HG02884 (cell line): ENCODE measurements around the gene GUCA2B.

ENCODE experiments used
- ATAC-seq: cut with Tn5 transposase; IDR thresholded peaks from one replicate; pipeline ENCODE4 v1.9.1; 2021; ENCODE audit warnings: mild to moderate bottlenecking, moderate library complexity; ENCODE audit not compliant: unreplicated experiment

The GUCA2B gene

DNA sequence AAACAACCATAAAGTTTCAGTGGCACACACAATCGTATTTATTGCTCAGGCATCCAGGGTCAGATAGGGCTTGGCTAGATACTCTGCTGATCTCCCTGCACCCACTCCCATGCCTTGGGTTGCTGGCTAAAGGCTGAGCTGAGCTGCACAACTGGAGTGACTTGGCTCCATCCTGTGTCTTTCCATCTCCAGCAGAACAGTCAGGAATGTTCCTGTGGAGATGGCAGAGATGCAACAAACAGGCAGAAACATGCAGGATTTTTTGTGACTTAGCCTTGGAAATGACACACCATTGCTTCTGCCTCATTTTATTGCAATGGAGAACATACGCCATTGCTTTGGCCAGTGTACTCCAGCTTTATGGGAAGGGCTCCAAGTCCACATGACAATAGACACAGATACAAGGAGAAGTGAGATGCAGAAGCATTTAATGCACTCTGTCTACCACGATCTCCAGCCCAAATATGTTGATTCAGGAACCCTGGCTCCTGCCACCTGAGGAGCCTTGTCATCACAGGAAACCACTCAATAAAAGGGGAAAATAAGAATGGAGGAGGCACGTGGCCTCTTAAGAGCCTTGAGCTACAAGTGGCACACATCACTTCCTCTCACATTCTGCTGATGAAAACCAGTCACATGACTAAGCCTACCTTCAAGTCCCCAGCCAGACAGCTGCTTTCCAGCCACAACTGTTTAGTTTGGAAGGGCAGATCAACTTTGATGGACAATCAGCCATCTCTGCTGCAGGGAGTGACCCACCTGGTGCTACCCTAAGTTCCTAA, 10.1 kb upstream of the GUCA2B start:
- ATAC-seq = no peak

DNA sequence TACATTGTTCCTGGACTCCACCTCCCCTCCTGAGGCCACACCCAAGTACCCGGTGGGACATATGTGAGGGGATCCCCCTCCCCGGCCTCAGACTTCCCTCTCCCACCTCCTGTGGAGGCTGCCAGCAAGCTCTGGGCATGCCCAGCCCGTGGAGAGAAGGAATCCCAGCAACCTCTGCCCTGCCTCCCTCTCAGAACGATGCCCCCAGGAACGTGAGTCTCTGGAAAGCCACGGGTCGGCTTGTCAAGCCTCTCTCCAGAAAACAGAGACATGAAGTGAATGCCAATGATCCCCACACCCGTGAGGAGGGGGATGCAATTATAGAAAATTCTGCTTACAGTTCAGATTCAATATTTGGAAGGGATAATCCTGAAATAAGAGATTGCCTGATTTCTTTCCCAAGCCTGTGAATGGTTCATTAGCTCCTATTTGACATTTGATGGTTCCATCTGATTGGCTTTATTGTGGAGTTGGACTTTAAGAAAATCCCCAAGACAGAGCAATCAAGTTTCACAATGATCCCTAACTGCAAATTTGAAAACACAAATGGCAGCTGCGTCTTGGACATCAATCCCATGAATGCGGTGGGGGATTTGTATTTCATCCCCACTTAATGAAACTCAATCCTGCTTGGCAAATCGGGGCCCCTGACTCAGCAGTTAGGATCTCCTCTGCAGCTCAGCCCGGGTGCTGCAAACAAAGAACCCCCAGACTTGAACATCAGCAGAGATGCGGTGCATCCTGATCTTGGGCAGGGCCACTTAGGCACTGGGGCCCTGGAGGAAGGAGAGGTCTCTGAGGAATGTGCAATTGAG, 9.1 kb upstream of the GUCA2B start:
- ATAC-seq = no peak

DNA sequence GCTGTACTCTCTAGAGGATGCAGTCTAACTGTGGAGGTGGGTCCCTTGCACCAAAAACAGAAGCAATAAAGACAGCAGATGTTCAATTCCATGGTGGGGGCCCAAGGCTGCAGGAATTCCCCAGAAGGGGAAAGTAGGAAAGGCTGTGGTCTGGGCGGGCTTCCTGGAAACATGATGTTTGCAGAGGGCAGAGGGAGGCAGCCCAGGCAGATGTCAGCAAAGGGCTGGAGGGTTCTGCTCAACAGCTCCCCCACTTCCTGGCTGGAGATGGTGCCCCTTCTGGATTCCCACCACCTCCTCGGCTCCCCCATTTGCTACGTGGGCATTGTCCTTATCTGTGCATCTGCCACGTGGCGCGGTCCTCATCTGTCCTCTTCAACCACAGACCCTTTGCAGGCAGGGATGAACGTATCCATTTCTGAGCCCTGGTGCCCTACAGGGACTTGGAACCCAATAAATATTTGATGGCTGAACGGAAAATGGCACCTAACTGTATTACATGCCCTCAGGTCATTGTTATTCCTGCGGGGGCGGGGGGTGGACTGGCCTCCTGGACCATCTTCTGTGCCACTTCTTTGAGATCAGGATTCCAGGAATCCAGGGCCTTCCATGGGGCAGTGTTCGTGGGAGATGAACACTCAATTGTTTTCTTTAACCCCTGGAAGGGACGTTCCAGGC, 8.4 kb upstream of the GUCA2B start:
- ATAC-seq = no peak

DNA sequence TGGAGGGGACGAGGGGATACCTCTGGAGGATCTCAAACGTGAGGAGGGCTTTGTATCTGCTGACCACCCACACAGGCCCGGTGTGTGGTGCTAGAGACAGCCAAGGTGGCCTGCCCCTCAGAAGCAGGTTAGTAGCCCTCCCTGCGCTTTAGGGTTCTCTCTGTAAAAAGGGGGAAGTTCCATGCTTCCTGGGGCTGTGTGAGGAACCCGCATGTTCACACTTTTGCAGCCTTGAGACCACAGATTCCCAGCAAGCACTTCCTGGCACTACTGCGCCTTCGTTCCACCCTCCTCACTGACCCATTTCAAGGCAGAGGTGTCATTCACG, 7.9 kb upstream of the GUCA2B start:
- no peak for ATAC-seq

DNA sequence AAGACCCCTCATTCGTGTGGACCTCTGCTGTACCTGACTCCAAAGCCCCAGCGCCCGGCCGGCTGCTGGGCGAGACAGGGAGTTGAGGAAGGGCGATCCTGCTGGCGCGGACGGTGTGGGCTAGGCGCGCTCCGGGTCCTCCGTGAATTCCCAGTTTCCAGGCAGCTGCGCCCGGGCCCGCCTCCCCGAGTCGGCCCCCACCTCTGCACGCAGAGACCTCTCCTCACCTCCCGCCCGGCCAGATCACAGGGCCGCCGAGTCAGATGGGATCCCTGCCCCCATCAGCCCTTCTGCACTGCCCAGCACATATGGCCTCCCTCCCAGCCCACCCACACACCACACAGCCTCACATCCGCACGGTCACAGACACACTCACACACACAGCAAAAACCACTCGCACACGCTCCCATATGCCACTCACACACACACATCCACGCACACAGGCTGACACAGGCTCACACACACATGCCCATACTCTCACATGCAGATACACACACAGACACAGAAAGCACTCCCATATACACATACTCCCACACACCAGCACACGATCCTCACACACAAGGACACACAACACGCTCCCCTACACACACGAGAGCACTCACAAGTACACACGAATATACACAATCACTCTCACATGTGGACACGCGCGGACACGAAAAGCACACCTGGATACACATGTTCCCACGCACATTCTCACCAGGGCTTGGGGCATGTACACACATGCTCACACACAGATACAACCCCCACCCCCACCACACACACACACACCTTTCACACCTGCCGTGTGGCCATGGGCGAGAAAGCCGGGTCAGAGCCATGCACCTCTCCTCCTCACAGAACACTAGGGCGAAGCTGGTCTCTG, 7.2 kb upstream of the GUCA2B start:
- no peak for ATAC-seq

DNA sequence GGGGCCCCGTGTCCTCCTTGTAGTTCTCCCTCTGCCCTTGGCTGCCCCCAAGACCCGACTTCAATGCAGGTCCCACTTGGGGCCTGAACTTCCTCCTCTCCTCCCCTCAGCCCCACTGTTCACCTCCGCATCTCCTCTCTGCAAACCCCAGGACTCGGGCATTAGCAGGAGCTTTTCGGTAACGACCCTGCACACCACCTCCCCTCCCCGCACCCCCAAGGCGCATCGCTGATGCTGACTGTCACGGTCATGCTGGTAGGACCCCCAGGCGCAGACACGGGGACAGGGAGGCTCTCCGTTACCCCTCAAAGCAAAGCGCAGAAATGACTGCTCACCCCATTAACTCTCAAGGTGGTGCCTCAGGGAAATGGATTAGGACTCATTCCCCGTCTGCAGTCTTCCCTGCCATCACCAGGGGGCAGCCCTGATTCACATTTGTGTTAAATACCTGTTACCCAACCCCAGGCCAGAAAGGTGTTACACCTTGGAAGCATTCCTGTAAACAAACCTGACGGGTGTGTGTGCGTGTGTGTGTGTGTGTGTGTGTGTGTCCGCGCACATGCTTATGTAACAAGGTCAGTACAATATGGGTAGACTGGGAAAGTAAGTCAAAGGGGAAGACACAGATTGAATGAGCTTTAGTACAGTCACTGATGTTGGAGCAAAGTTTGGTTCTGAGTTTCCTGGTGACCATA, 6.4 kb upstream of the GUCA2B start:
- no peak for ATAC-seq

DNA sequence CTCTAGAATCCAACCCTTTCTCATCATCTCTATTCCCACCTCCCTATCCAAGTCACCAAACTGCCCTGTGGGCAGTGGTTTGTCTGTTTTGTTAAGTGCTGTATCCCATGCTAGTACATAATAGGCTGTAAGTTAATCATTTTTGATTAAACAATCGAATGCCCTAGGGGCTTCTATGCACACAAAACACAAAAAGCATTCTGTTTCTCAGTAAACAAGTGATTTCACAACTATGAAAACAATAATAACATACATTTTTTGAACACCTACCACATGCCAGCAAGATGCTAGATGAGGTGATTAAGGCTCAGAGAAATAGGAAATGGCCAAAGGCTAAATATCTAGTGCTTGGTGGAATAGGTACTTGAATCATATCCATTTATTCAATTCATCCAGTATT, 5.0 kb upstream of the GUCA2B start:
- ATAC-seq = no peak

DNA sequence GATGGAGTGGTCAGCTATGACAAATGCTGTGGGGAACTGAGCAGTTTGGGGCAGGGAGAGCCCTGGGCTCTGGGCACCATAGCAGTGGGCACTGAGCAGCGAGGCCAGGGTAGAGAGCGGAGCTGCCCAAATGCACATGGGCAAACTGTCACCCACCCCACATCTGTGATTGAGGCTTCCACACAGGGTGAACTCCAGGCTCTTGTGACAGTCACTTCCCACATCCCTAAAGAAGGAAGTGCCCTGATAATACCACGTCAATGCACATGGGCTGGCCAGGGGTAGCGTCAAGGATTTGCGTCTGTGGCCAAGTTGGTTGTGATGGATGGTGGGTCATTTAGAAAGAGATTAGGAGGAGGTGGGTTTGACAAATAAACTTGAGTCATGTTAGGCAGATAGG, 2.6 kb upstream of the GUCA2B start:
- ATAC-seq = no peak

DNA sequence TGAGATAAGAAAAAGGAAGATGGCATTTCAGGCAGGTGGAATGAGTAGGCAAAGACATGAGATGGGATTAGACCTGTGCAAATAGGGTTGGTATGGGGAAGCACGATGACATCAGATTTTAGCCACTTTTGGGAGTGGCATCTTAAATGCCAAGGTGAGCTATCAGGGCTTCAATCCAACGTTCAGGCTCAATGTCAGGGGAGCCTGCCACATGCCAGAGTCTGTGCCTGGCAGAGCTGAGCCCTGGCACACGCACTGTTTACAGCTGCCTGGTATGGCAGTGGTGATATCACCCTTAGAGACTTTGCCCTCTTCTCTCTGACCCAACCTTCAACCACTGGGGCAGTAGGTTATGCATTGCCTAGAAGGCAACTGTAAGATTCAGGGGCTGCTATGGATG, 1.1 kb upstream of the GUCA2B start:
- ATAC-seq = no peak

DNA sequence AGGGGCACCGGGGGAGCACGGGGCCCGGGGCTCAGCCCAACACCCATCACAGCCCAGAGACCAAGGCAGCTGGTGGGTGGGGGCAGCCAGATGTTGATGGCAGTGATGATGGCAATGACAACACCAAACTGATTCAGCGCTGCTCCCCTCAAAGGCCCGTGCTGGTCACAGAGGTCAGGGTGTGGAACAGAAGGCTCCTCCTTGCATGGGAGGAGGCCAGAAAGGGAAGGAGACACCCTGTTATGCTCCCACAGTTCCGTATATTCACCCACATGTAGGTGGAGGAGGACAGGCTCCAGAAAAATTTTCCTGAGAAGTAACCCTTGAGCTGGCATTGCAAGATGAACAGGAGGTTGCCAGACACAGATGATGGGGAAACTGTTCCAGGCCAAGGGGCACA, 414 bp downstream of the GUCA2B start:
- no peak for ATAC-seq

DNA sequence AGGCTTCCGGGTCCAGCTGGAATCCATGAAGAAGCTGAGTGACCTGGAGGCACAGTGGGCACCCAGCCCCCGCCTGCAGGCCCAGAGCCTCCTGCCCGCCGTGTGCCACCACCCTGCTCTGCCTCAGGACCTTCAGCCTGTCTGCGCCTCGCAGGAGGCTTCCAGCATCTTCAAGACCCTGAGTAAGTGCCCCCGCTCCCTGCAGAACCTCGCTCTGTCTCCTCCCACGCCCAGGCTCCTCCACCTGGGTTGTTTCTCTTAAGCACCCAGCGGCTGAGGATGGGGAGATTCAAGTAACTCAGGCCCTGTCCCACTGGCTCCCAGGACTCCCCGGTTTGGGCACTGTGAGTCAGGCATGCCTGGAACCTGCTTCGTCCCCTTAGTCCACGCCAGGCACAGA, 1.5 kb downstream of the GUCA2B start:
- ATAC-seq = no peak

DNA sequence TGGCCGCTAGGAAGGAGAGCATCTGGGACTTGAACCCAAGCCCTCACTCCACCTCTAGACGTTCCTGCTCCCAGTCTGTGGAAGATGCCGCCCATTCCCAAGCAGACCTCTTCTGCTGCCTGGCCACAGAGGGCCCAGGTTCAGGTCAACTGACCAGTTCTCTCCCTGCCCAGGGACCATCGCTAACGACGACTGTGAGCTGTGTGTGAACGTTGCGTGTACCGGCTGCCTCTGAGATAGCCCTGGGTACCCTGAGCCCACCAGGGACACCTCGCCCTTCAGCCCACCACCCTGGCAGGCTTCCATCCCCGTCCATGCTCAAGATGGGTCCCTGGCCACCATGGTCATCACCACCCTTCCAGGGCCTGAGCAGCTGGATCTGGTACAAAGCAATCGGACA, 2.2 kb downstream of the GUCA2B start:
- no peak for ATAC-seq

DNA sequence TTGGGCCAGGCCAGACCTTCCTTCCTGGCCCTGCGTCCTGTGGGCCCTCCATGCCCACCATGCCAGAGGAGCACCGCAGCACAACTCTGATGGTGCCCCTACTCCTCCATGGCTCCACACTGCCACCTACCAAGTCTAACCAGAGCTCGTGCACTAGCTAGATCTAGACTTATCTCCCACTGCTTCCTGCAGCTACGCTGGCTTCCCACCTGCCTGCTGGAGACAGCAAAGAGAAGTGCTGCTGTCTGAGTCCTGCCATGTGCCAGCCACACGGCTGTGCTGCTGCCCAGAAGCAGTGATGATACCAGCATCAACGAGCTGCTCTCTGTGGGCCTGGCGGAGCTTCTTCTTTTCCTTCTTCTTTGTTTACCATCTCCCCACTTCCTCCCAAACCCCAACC, 4.5 kb downstream of the GUCA2B start:
- ATAC-seq = no peak

DNA sequence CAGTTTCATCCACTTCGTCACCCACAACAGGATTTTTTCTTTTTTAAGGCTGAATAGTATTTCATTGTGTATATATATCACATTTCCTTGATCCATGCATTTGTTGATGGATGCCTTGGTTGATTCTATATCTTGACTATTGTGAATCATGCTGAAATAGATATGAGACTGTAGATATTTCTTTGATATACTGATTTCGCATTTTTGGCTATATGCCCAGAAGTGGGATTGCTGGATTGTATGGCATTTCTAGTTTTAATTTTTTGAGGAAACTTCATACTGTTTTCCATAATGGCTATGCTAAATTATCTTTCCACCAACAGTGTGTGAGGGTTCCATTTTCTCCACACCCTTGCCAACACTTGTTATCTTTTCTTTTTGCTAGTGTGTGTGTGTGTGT, 5.0 kb downstream of the GUCA2B start:
- ATAC-seq = no peak

DNA sequence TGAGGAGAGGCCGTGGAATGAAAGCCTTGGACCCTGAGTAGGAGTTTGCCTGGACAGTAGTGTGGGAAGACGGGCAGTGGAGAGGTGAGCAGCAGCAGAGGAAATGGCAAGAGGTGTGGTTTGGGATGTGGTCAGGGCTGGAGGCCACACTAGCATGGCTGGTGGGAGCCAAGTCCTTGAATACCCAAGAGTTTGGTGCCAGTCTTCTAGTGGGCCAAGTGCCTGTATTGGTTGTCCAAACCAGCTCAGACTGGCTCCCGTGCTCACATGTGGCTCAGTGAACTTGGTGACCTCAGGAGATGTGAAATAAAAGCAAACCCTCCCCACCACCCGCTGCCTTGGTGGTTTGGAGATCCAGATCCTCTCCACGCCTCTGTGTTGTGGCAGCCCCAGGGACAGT, 9.0 kb downstream of the GUCA2B start:
- ATAC-seq = no peak

DNA sequence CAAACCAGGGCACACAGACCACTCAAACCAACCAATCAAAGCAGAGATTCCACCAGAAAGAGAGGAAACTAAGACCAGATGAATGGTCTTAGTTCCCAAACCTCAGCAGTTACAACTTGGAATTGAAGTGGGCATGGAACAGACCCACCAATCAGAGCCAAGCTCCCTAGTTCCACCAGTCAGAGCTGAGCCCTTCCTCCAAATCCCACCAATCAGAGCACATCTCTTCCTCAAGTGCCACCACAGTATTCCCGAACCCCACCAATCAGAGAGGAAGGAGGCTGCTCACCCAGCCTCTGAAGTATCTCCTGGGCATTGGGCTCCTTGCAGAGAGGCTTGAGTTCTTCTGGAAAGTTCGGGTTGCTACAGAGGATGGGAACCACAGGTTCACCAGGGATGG, 9.9 kb downstream of the GUCA2B start:
- ATAC-seq = no peak

DNA sequence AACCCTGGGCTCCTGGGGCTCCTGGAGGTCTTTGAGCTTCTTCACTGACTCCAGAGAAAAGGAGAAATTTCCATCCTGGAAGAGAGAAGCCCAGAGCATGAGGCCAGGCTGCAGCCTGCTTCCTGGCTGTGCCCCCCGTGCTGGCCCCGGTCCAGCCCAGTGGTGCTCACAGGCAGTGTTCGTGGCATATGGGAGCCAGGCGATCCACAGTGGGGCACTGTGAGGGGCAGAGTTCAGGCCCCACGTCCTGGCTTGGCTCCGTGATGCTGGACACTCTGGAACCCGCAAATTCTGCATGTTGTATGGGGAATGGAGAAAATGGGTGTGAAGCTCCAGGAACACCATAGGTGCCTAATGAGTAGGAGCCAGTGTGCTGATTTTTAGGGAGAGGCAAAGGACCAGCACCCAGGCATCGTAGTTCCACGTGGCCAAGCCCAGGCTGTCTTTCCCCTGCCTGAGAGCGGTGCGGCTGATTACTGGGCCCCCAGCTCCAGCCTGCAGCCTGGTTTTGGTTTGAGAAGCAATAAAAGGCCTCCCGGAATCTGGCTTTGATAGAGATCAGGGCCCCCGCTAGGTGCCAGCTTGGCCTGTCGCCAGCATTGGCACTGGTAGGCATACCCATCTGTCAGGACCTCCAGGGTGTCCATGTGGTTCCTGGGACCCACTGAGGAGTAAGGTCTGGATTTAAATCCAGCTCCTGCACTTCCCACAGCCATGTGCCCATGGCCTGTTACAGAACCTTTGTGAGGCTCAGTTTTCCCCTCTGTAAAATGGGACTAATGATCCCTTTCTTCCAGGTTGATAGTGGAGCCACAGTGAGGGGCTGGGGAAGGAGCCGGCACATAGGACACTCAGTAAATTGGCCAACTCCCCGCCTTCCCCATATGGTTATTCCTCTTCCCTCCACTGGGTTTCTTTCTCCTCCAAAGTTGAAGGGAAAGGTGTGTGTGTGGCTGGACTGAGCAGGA, 10.6 kb downstream of the GUCA2B start:
- no peak for ATAC-seq

DNA sequence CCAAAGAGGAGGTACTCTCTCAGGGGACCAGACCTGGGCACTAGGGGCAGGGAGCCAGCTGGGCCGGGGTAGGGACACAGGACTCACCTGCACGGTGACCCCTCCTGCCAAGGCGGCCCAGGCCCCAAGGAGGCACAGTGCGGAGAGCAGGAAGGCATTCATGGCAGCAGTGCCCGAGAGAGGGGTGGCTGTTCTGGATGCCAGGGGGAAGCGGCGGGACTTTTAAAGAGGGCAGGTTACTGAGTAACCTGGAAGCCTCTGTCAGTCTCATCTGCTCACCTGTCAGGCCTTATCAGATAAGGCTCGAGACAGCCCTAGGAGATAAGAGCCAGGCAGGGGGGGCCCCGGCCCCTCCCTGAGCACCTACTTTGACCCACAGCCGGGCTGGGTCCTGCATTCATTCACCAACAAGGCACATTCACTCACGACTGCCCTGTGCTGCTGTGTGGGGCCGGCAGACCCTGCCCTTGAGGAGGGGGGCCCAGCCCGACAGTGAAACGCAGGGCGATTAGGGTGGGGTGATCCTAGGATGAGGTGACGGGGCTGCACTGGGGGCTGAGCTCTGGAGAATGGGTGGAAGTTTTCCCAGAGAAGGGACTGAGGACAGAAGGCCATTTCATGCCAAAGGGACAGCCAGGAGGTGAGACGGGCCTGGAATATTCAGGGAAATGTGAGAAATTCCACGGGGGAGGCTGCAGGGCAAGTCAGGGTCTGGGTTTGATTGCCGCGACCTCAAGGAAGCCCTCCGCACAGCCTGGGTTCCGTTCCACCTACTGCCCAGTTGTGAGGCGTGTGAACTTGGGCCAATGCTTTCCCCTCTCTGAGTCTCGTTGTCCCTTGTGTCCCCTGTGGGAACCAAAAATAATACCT, 11.6 kb downstream of the GUCA2B start, which contains the start of gene GUCA2A:
Gene GUCA2A (minus strand): TSS at position 195 of the 870 bp plus-strand sequence. CDS start 33 bp downstream, at position 162.
- no peak for ATAC-seq
